ENCODE data around the gene FANCC. TPM values are rescaled to one million over a fixed set of nuclear protein-coding genes. Genes with fewer than 3 reads are reported as not detected.

The FANCC gene
- total and polyA plus RNA-seq, 2 of the 8 experiments (the other 6 are each of a cell fraction or from before 2014, with no cell fraction given): 7.8 to 15.2 TPM

- peaks cover 2% of the 10 kb centered on the region; the same call in 1 of the 2 replicates for H3K23me2 ChIP-seq (ENCODE audit: low read depth, low read length)
- TF ChIP-seq SIN3A (conservative IDR thresholded peaks at IDR 0.05 in 1 of 2, IDR thresholded peaks at IDR 0.05 in 1 of 2; ENCODE audit: low read depth in 1 of 2, low read length in 2 of 2) (no peak), CREB1 (IDR thresholded peaks at IDR 0.05) (no peak), SP2 (IDR thresholded peaks at IDR 0.05; ENCODE audit: low read length) (no peak)
- TF ChIP-seq, protein P1, sequence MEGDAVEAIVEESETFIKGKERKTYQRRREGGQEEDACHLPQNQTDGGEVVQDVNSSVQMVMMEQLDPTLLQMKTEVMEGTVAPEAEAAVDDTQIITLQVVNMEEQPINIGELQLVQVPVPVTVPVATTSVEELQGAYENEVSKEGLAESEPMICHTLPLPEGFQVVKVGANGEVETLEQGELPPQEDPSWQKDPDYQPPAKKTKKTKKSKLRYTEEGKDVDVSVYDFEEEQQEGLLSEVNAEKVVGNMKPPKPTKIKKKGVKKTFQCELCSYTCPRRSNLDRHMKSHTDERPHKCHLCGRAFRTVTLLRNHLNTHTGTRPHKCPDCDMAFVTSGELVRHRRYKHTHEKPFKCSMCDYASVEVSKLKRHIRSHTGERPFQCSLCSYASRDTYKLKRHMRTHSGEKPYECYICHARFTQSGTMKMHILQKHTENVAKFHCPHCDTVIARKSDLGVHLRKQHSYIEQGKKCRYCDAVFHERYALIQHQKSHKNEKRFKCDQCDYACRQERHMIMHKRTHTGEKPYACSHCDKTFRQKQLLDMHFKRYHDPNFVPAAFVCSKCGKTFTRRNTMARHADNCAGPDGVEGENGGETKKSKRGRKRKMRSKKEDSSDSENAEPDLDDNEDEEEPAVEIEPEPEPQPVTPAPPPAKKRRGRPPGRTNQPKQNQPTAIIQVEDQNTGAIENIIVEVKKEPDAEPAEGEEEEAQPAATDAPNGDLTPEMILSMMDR (IDR thresholded peaks at IDR 0.05; ENCODE audit: control extremely low read depth in 1 of 3, insufficient read depth in 1 of 3, low read depth in 1 of 3, low read length in 3 of 3): peak; percentile 27 to 50 (median 44); a peak in 3 of 4 replicates
- no peaks in the 10 kb centered on the region for H3K79me1 ChIP-seq (ENCODE audit: low read depth, low read length)
- H3K18ac ChIP-seq (ENCODE audit: extremely low read depth, low read length): no peak overlapping the region
- no peaks in the 10 kb centered on the region for H3K27me3 ChIP-seq (replicated peaks in 1 of 4; ENCODE audit: control insufficient read depth in 3 of 4, extremely low read depth in 1 of 4, insufficient read depth in 3 of 4, low read length in 3 of 4)
- no peak overlapping the region for H2AK5ac ChIP-seq (ENCODE audit: low read depth, low read length)
- H2BK15ac ChIP-seq (ENCODE audit: low read length): no peak overlapping the region
- H4K8ac ChIP-seq (ENCODE audit: extremely low read depth, insufficient read depth, low read length): no peak overlapping the region
- H3K4me3 ChIP-seq (ENCODE audit: extremely low read depth in 1 of 4, insufficient read depth in 2 of 4, low read depth in 3 of 4, low read length in 4 of 4): no peak overlapping the region
- no peak overlapping the region for H2AFZ ChIP-seq (ENCODE audit: low read length)
- 75% methylated on average over 7 of the region's 12 CpGs; no CpG with 5 or more reads in 1 of the 2 experiments for WGBS, 2 experiments (ENCODE audit: extremely low coverage in 1 of 2, insufficient coverage in 1 of 2, insufficient read length in 1 of 2, insufficient replicate concordance in 2 of 2, low coverage in 1 of 2, low lambda C conversion rate in 2 of 2, missing lambda C conversion rate in 1 of 2)
- H2BK12ac ChIP-seq (ENCODE audit: low read depth, low read length): no peak overlapping the region
- no peaks in the 10 kb centered on the region for H3K9me3 ChIP-seq (ENCODE audit: insufficient read depth in 2 of 2, low read depth in 1 of 2, low read length in 1 of 2)
- no peaks in the 10 kb centered on the region; a peak in 1 of 8 replicates for H3K36me3 ChIP-seq (ENCODE audit: control insufficient read depth in 2 of 4, insufficient read depth in 4 of 4, low read length in 3 of 4)
- FAIRE-seq (no peak), DNase-seq (ENCODE audit: low read depth in 1 of 2, low spot score in 2 of 2) (no peak)
- no peak overlapping the region for H3K56ac ChIP-seq (replicated peaks; ENCODE audit: insufficient read length, low read depth, low read length)
- ChIA-PET POLR2A (ENCODE audit: partially characterized antibody) (interaction anchor here (1.1 kb wide), 1 partner anchor 42 kb away, joined by 3 read pairs; no protein-coding TSS in a partner anchor), CTCF (ENCODE audit: partially characterized antibody) (interaction anchor here (0.9 to 13.8 kb wide), 12 partner anchors 11 to 415 kb away, joined by 3 to 209 read pairs (median 4); no protein-coding TSS in a partner anchor)
- H3K14ac ChIP-seq (ENCODE audit: insufficient read length): no peak overlapping the region
- H4K20me1 ChIP-seq (replicated peaks in 1 of 2; ENCODE audit: control insufficient read depth in 1 of 2, insufficient read depth in 2 of 2, low read length in 2 of 2): no peaks in the 10 kb centered on the region
- peaks cover 0 to 11% (median 6%) of the 10 kb centered on the region in 4 experiments for H3K4me1 ChIP-seq (replicated peaks in 1 of 4; ENCODE audit: control insufficient read depth in 3 of 4, insufficient read depth in 4 of 4, low read length in 3 of 4)
- no peak overlapping the region for H2BK120ac ChIP-seq (replicated peaks; ENCODE audit: low read depth, low read length)
- no peak overlapping the region for H3K9ac ChIP-seq (replicated peaks in 1 of 4; ENCODE audit: extremely low read depth in 1 of 4, low read depth in 3 of 4, low read length in 3 of 4)
- H3K23ac ChIP-seq (ENCODE audit: insufficient read length): no peak overlapping the region
- no peak overlapping the region for H3K4me2 ChIP-seq (ENCODE audit: insufficient read depth in 1 of 2, low read depth in 2 of 2, low read length in 2 of 2)
- no peak overlapping the region for H2BK20ac ChIP-seq (ENCODE audit: low read length)
- H3K4ac ChIP-seq (replicated peaks; ENCODE audit: insufficient read length, low read depth, low read length): no peak overlapping the region
- H2BK5ac ChIP-seq (ENCODE audit: low read depth, low read length): no peak overlapping the region
- H3K79me2 ChIP-seq (ENCODE audit: control insufficient read depth in 1 of 2, insufficient read depth in 2 of 2, low read length in 2 of 2): no peaks in the 10 kb centered on the region
- H3K27ac ChIP-seq (ENCODE audit: low read depth, low read length): no peak overlapping the region
- no peak overlapping the region for H4K5ac ChIP-seq (ENCODE audit: insufficient read length, low read depth, low read length)
- no peak overlapping the region for H4K91ac ChIP-seq (replicated peaks; ENCODE audit: insufficient read length, low read length)
Observed at GRCh38 chr9:95096381-95096780, 221.1 kb downstream of the FANCC start.
